Measurements from ENCODE around the gene WDR43.

DNA sequence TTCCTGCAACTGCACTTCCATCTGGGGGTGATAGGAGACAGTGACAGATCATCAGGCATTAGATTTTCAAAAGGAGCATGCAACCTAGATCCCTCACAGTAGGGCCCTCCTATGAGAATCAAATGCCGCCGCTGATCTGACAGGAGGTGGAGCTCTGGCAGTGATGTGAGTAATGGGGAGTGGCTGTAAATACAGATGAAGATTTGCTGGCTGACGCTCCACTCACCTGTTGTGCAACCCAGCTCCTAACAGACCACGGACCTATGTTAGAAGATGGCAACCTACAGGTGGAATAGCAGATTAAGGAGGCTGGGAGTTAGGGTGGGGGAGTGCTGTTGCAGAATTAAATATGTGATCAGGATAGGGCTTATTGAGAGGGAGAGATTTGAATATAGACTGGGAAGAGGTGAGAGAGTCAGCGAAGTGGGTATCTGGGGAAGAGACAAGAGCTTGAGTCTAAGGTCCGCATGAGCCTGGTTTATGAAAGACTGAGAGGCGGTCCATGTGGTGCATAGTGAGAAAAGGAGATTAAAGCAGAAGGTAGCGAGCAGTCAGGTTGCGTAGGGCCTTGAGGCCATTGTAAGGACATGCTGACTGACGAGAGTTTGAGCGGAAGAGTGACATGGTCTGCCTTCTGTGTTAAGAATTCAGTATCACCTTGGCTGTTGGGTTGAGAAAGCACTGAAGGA, 55.3 kb downstream of the WDR43 start:
- no peak for TF ChIP-seq CTCF (IDR thresholded peaks at IDR 0.05; ENCODE audit: low read depth, low read length, missing input control)
- TF ChIP-seq ATF3 (IDR thresholded peaks at IDR 0.05), result no peak
- TF ChIP-seq SP1 (IDR thresholded peaks at IDR 0.05), result no peak
- no peak for TF ChIP-seq TAF1 (conservative IDR thresholded peaks at IDR 0.05)

Measured in liver (tissue), 3 donors.